GM23248 (cell line): ENCODE data around the gene GPR65. TPM values are rescaled to one million over a fixed set of nuclear protein-coding genes. Genes with fewer than 3 reads are reported as not detected.

Source experiments
- DNase-seq: peaks from one replicate; pipeline ENCODE4 v3.0.0-alpha.2; 2015
- H2AFZ ChIP-seq: fragments of 200-600 bp; sonication (generic); 2 replicates; pipeline ENCODE4 v1.6.1; 2016; ENCODE audit warnings: antibody characterized with exemption
- H3F3A ChIP-seq: fragments of 200-600 bp; sonication (generic); 2 replicates; pipeline ENCODE4 v1.6.1; 2016; ENCODE audit warnings: mild to moderate bottlenecking, antibody characterized with exemption, mixed run types; ENCODE audit not compliant: insufficient read depth
- H3K27ac ChIP-seq: fragments of 200-600 bp; sonication (generic); 2 replicates; pipeline ENCODE4 v1.5.1; 2016; ENCODE audit warnings: mild to moderate bottlenecking
- H3K27me3 ChIP-seq: fragments of 200-600 bp; sonication (generic); replicated peaks from 2 replicates; pipeline ENCODE4 v1.6.1; 2016; ENCODE audit warnings: mild to moderate bottlenecking; ENCODE audit not compliant: insufficient read depth
- H3K36me3 ChIP-seq: fragments of 200-600 bp; sonication (generic); 2 replicates; pipeline ENCODE4 v1.6.1; 2016; ENCODE audit warnings: low read depth, mild to moderate bottlenecking
- H3K4me1 ChIP-seq: fragments of 200-600 bp; sonication (generic); 2 replicates; pipeline ENCODE4 v1.6.1; 2016; ENCODE audit warnings: mild to moderate bottlenecking; ENCODE audit not compliant: insufficient read depth
- H3K4me2 ChIP-seq: fragments of 200-600 bp; sonication (generic); one replicate; pipeline ENCODE4 v1.6.1; 2016; ENCODE audit warnings: mild to moderate bottlenecking; ENCODE audit not compliant: unreplicated experiment
- H3K4me3 ChIP-seq: fragments of 200-600 bp; sonication (generic); 2 replicates; pipeline ENCODE4 v1.5.1; 2016; ENCODE audit warnings: mild to moderate bottlenecking
- H3K79me2 ChIP-seq: fragments of 200-600 bp; sonication (generic); 2 replicates; pipeline ENCODE4 v1.6.1; 2016; ENCODE audit warnings: mild to moderate bottlenecking; ENCODE audit not compliant: insufficient read depth
- H3K9ac ChIP-seq: fragments of 200-600 bp; sonication (generic); 2 replicates; pipeline ENCODE4 v1.6.1; 2016; ENCODE audit warnings: mild to moderate bottlenecking
- H3K9me2 ChIP-seq: fragments of 200-600 bp; sonication (generic); 2 replicates; pipeline ENCODE4 v1.6.1; 2016; ENCODE audit warnings: mixed run types, mild to moderate bottlenecking, moderate library complexity; ENCODE audit not compliant: insufficient read depth
- H3K9me3 ChIP-seq: fragments of 200-600 bp; sonication (generic); one replicate; pipeline ENCODE4 v1.6.1; 2017; ENCODE audit warnings: low read depth
- H4K20me1 ChIP-seq: fragments of 200-600 bp; sonication (generic); 2 replicates; pipeline ENCODE4 v1.6.0; 2016; ENCODE audit not compliant: insufficient read depth
- EZH2 ChIP-seq: fragments of 200-600 bp; sonication (generic); IDR thresholded peaks from 2 replicates; pipeline ENCODE4 v1.6.1; 2018; ENCODE audit warnings: antibody characterized with exemption, mild to moderate bottlenecking; ENCODE audit not compliant: insufficient read depth, poor library complexity, severe bottlenecking
- EZH2phosphoT487 ChIP-seq: fragments of 200-600 bp; sonication (generic); IDR thresholded peaks from 2 replicates; pipeline ENCODE4 v1.6.1; 2018; ENCODE audit warnings: antibody characterized with exemption, moderate library complexity, mild to moderate bottlenecking, low read depth; ENCODE audit not compliant: insufficient read depth
- WGBS, 2 experiments: methylation state at CpG; one replicate each; pipeline ENCODE4 v1.1.6; 2015 to 2017; ENCODE audit warnings: low lambda C conversion rate in 2 of 2, low coverage in 1 of 2; ENCODE audit errors: missing lambda C conversion rate in 2 of 2; 5-methylcytosine and 5-hydroxymethylcytosine counted together
- in situ Hi-C: fragments of 300-500 bp; cut with MboI; formaldehyde crosslinking; loops from 2 replicates; pipeline ENCODE4 v1.15.0; 2020
- polyA plus RNA-seq: library from polyadenylated mRNA; unstranded; fragments of >200 nt; fragmentation: Nextera tagmentation; extraction: Ambion mirVana; gene quantifications from 2 replicates; pipeline ENCODE4 v1.2.1, GENCODE V29; 2016
- total RNA-seq: library from RNA; depleted of rRNA; stranded (reverse); fragments of >200 nt; shearing (Covaris generic); gene quantifications from 2 replicates; pipeline ENCODE4 v1.2.3, GENCODE V29; 2014

Gene GPR65
- total and polyA plus RNA-seq, 2 experiments from 2014 or later, result 0.06 to 0.22 TPM

GRCh38 chr14:88009486-88009885, 4.6 kb downstream of the GPR65 start:
- Histone ChIP-seq H3K4me3 (no peak overlapping the region), H3K9me2 (no peaks in the 10 kb centered on the region), H4K20me1 (no peaks in the 10 kb centered on the region), H3F3A (no peaks in the 10 kb centered on the region), H3K27me3 (no peaks in the 10 kb centered on the region), H3K4me2 (no peak overlapping the region), H3K9ac (no peak overlapping the region), H3K36me3 (no peaks in the 10 kb centered on the region), H3K79me2 (no peaks in the 10 kb centered on the region), H3K9me3 (no peaks in the 10 kb centered on the region), H2AFZ (no peak overlapping the region), H3K27ac (no peak overlapping the region), H3K4me1 (peaks cover 3% of the 10 kb centered on the region; the same call in 1 of the 2 replicates)
- DNase-seq, result no peak
- WGBS, 2 experiments, result 94 to 96% methylated on average over 1 of the region's 1 CpG
- in situ Hi-C loops, result loop anchor here (25.0 kb wide), 1 partner anchor 553 kb away; the partner anchor contains the start of genes PTPN21 and ZC3H14
- no peak for TF ChIP-seq EZH2
- TF ChIP-seq EZH2phosphoT487, result no peak

- Histone ChIP-seq H3K9ac (no peak overlapping the region), H4K20me1 (no peaks in the 10 kb centered on the region), H3K9me2 (no peaks in the 10 kb centered on the region), H3F3A (no peaks in the 10 kb centered on the region), H3K79me2 (no peaks in the 10 kb centered on the region), H3K9me3 (no peaks in the 10 kb centered on the region), H3K27ac (no peak overlapping the region), H3K4me2 (no peak overlapping the region), H2AFZ (no peak overlapping the region), H3K4me1 (peaks cover 3% of the 10 kb centered on the region; the same call in 1 of the 2 replicates), H3K36me3 (no peaks in the 10 kb centered on the region), H3K4me3 (no peak overlapping the region), H3K27me3 (no peaks in the 10 kb centered on the region)
- TF ChIP-seq EZH2phosphoT487, result no peak
- TF ChIP-seq EZH2, result no peak
- 71 to 72% methylated on average over 2 of the region's 2 CpGs for WGBS, 2 experiments
- in situ Hi-C loops, result loop anchor here (25.0 kb wide), 1 partner anchor 552 kb away; the partner anchor contains the start of genes PTPN21 and ZC3H14
- no peak for DNase-seq
Measured at GRCh38 chr14:88010331-88010730, 5.4 kb downstream of the GPR65 start.

- DNase-seq, result no peak
- no peak overlapping the region for H2AFZ ChIP-seq
- H3K27ac ChIP-seq, result no peak overlapping the region
- H3K9ac ChIP-seq, result no peak overlapping the region
- H3K4me2 ChIP-seq, result no peak overlapping the region
- no peaks in the 10 kb centered on the region for H3K9me3 ChIP-seq
- H3K4me3 ChIP-seq, result no peak overlapping the region
- in situ Hi-C loops, result loop anchor here (25.0 kb wide), 1 partner anchor 550 kb away; the partner anchor contains the start of genes PTPN21 and ZC3H14
- H3K27me3 ChIP-seq, result no peaks in the 10 kb centered on the region
- no peaks in the 10 kb centered on the region for H3F3A ChIP-seq
- no peaks in the 10 kb centered on the region for H3K79me2 ChIP-seq
- no peaks in the 10 kb centered on the region for H4K20me1 ChIP-seq
- H3K36me3 ChIP-seq, result no peaks in the 10 kb centered on the region
- H3K4me1 ChIP-seq, result peaks cover 3% of the 10 kb centered on the region; the same call in 1 of the 2 replicates
- WGBS, 2 experiments, result 59 to 64% methylated on average over 5 of the region's 5 CpGs
- no peaks in the 10 kb centered on the region for H3K9me2 ChIP-seq
- no peak for TF ChIP-seq EZH2
- no peak for TF ChIP-seq EZH2phosphoT487
Measured at GRCh38 chr14:88012495-88012894, 7.6 kb downstream of the GPR65 start.

- no peaks in the 10 kb centered on the region for H3F3A ChIP-seq
- TF ChIP-seq EZH2phosphoT487, result no peak
- no peak for TF ChIP-seq EZH2
- H3K9me3 ChIP-seq, result no peaks in the 10 kb centered on the region
- H3K9me2 ChIP-seq, result no peaks in the 10 kb centered on the region
- H3K4me2 ChIP-seq, result peak overlapping the region; percentile 20
- in situ Hi-C loops, result loop anchor here (25.0 kb wide), 1 partner anchor 548 kb away; the partner anchor contains the start of genes PTPN21 and ZC3H14
- H3K79me2 ChIP-seq, result no peaks in the 10 kb centered on the region
- no peak overlapping the region for H3K27ac ChIP-seq
- H3K9ac ChIP-seq, result no peak overlapping the region
- H3K36me3 ChIP-seq, result no peaks in the 10 kb centered on the region
- H3K4me1 ChIP-seq, result peaks cover 3% of the 10 kb centered on the region; the same call in 1 of the 2 replicates
- peak; percentile 82 for DNase-seq
- 1 to 2% methylated on average over 7 of the region's 7 CpGs for WGBS, 2 experiments
- H4K20me1 ChIP-seq, result no peaks in the 10 kb centered on the region
- no peaks in the 10 kb centered on the region for H3K27me3 ChIP-seq
- H2AFZ ChIP-seq, result peak overlapping the region; percentile 64
- no peak overlapping the region for H3K4me3 ChIP-seq
Measured at GRCh38 chr14:88013750-88014349, 8.9 kb downstream of the GPR65 start.
